Lower leg skin (tissue), 4 donors: Measurements from ENCODE around the gene MME. TPM values are rescaled to one million over a fixed set of nuclear protein-coding genes. Genes with fewer than 3 reads are reported as not detected.

Source experiments
- DNase-seq, 2 donors: peaks; one replicate each; pipeline ENCODE4 v3.0.0-alpha.2; 2019; ENCODE audit warnings: low spot score in 2 of 2
- H3K4me3 ChIP-seq: fragments of 200-600 bp; sonication (generic); 2 replicates; pipeline ENCODE4 v1.5.1; 2017; ENCODE audit warnings: mild to moderate bottlenecking, low read depth; ENCODE audit not compliant: poor library complexity, severe bottlenecking
- POLR2A ChIP-seq, 2 donors: fragments of 450-650 bp; IDR thresholded peaks; one replicate each; pipeline ENCODE4 v1.6.1; 2016 to 2017; ENCODE audit warnings: antibody characterized with exemption in 2 of 2, mild to moderate bottlenecking in 1 of 2, moderate library complexity in 1 of 2
- WGBS, 2 donors: methylation state at CpG; one replicate each; pipeline ENCODE4 v1.1.5; 2018; 5-methylcytosine and 5-hydroxymethylcytosine counted together
- intact Hi-C: fragments of 100-400 bp; cut with DNase I; formaldehyde crosslinking; loops from one replicate; pipeline ENCODE4 v1.15.0; 2023; ENCODE audit warnings: low total_unique reads
- total RNA-seq, 4 donors: library from RNA; depleted of rRNA; stranded (reverse); fragments of >200 nt; gene quantifications; one replicate each; pipeline ENCODE4 v1.1.0, GENCODE V29; 2016
- TF ChIP-seq, protein P1 (sequence below), 3 donors: fragments of 450-650 bp; IDR thresholded peaks; one replicate each; pipeline ENCODE4 v1.5.1; 2016; ENCODE audit warnings: antibody characterized with exemption in 3 of 3, mild to moderate bottlenecking in 3 of 3, moderate library complexity in 2 of 3

The MME gene
- total RNA-seq, 4 donors from 2014 or later, result 3.8 to 11.0 (median 9.6) TPM

DNA sequence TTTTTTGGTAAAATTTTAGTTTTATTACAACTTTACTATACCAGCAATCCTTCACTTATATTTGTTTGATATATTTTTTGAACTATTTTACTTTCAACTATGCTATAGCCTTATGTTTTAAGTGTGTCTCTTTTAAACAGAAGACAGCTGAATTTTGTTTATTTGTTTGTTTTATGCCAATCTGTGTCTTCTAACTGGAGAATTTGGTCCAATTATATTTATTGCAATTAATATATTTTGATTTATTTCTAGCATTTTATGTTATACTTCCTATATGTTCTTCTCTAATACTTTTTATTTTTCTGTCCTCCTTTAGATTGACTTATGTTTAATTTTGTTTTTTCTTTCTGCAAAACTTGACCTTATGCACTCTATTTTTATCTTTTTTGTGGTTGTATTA, 4.9 kb upstream of the MME start:
- no peak overlapping the region for H3K4me3 ChIP-seq
- intact Hi-C loops, result no loop called here
- no peak for DNase-seq
- TF ChIP-seq POLR2A (IDR thresholded peaks at IDR 0.05), result no peak
- TF ChIP-seq, protein P1, sequence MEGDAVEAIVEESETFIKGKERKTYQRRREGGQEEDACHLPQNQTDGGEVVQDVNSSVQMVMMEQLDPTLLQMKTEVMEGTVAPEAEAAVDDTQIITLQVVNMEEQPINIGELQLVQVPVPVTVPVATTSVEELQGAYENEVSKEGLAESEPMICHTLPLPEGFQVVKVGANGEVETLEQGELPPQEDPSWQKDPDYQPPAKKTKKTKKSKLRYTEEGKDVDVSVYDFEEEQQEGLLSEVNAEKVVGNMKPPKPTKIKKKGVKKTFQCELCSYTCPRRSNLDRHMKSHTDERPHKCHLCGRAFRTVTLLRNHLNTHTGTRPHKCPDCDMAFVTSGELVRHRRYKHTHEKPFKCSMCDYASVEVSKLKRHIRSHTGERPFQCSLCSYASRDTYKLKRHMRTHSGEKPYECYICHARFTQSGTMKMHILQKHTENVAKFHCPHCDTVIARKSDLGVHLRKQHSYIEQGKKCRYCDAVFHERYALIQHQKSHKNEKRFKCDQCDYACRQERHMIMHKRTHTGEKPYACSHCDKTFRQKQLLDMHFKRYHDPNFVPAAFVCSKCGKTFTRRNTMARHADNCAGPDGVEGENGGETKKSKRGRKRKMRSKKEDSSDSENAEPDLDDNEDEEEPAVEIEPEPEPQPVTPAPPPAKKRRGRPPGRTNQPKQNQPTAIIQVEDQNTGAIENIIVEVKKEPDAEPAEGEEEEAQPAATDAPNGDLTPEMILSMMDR (IDR thresholded peaks at IDR 0.05), result no peak

DNA sequence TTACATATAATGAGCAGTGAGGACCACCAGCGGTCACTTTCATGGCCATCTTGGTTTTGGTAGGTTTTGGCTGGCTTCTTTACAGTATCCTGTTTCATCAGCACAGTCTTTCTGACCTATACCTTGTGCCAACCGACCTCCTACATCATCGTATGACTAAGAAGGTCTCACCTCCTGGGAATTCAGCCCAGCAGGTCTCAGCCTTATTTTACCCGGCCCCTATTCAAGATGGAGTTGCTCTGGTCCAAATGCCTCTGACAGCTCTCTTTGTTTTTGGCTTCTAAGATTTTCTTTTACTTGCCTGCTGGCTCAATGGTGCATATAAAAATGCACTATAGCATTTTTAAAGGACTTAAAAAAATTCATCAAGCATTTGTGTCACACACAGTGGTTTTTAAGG, 3.2 kb upstream of the MME start:
- 94 to 95% methylated on average over 4 of the region's 4 CpGs for WGBS, 2 donors
- no peak overlapping the region for H3K4me3 ChIP-seq
- DNase-seq, result no peak
- intact Hi-C loops, result no loop called here
- TF ChIP-seq POLR2A (IDR thresholded peaks at IDR 0.05), result no peak
- TF ChIP-seq, protein P1 (IDR thresholded peaks at IDR 0.05), result no peak

DNA sequence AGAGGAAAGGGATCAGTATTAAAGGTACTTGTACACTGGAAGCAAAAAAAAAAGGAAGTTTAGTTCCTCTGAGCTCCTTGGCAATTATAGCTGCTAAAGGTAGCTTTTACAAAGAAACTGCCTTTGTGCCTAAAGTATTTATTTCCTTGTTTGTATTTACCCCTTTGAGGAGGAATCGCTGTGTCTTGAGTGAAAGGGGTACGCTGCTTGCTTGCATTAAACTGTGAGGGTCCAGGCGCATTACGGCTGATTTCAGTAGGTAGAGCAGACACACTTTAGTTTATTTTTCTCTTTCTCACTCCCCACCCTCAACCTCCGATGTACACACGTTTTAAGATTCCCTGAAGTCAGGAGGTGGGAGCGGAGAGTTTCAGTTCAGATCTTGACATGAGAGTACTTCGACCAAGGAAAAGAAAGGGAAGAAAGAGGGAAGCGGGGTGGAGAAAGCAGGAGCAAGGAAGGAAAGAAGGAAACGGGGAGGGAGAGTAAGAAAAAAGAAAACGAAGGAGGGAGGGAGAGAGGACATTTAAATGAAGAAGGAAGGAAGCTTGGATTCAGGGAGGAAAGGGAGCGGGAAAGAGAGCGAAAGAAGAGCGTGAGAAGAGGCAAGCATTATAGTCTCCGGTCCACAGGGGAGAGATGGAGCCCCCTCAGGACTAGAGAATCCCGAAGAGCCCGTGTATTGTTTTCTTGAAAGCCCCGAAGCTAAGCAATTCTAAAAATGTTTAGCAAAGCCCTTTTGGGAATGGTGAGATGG, 1.2 kb upstream of the MME start:
- no peak for DNase-seq
- H3K4me3 ChIP-seq, result no peak overlapping the region
- WGBS, 2 donors, result 8 to 9% methylated on average over 18 of the region's 18 CpGs
- TF ChIP-seq, protein P1 (IDR thresholded peaks at IDR 0.05), result no peak
- TF ChIP-seq POLR2A (IDR thresholded peaks at IDR 0.05), result no peak
- intact Hi-C loops, result no loop called here

DNA sequence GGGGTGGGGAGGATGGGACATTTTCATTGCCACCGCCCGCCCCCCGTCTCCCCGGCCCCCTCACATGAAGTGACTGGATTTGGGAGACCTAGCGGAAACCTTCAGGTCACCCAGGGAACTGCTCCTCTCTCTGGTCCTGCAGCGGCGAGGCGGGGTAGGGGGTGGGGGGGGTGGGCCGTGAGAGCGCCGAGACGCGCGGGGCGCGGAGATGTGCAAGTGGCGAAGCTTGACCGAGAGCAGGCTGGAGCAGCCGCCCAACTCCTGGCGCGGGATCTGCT, 712 bp upstream of the MME start:
- TF ChIP-seq POLR2A (IDR thresholded peaks at IDR 0.05), result no peak
- TF ChIP-seq, protein P1 (IDR thresholded peaks at IDR 0.05), result no peak
- intact Hi-C loops, result no loop called here
- no peak for DNase-seq
- H3K4me3 ChIP-seq, result no peak overlapping the region
- WGBS, 2 donors, result 3 to 5% methylated on average over 7 to 14 of the region's 21 CpGs

DNA sequence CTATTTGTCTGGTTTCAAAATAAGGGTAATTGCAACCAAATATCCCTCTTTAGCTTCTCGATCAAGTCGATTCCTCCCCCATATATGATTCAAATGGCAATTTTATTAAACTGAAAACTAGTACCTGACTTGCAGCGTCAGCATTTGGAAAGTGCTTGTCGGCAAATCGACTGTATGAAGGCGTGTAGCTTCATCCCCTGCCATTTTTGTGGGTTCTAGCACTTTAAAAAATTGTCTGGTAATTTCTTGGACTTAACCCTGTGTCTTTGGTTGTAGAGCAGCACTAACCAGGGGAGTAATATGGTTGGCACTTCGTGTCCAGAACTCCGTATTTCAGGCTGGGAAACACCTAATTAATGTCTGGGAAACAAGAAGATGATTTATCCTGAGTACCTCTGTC, 573 bp downstream of the MME start:
- no peak for DNase-seq
- intact Hi-C loops, result no loop called here
- no peak overlapping the region for H3K4me3 ChIP-seq
- TF ChIP-seq, protein P1 (IDR thresholded peaks at IDR 0.05), result no peak
- no peak for TF ChIP-seq POLR2A (IDR thresholded peaks at IDR 0.05)
- WGBS, 2 donors, result 15 to 19% methylated on average over 8 of the region's 8 CpGs

DNA sequence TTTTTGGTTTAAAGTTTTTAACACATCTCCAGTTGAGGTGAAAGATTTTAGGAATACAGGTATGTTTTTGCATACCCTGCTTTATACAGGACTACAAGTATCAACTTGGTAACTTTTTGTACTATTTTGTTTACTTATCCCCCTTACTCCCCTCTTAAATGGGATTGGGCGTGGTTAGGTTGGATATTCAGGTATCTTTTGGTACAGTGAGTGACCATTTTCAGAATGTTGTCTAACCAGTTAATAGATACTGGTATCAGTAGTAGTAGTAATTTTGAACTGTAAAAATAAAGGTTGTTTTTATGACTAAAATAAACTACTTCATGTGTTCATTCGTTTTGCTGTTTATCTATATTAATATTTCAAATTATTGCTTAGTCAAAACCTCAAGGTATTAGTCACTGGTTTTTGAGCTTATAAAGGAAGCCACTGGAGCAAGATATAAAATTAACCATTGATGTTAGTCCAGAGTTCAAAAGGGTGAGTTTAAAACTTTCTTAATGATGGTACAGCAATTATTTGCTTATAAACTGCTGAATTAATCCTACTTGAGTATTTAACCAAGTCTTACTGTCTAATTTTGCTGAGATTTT, 3.3 kb downstream of the MME start:
- DNase-seq, result no peak
- TF ChIP-seq, protein P1 (IDR thresholded peaks at IDR 0.05), result no peak
- no peak for TF ChIP-seq POLR2A (IDR thresholded peaks at IDR 0.05)
- H3K4me3 ChIP-seq, result no peak overlapping the region
- WGBS, 2 donors, result 70 to 71% methylated on average over 2 of the region's 2 CpGs
- intact Hi-C loops, result no loop called here
